Liver (tissue), 9 donors: ENCODE results near the gene PAX5. TPM values are rescaled to one million over a fixed set of nuclear protein-coding genes. Genes with fewer than 3 reads are reported as not detected.

Source experiments
- DNase-seq: peaks from one replicate; pipeline ENCODE4 v3.0.0-alpha.2; 2017; ENCODE audit warnings: low spot score
- H3K27ac ChIP-seq, 2 donors: one replicate each; pipeline ENCODE4 v1.7.0; 2013; ENCODE audit warnings: inconsistent platforms in 2 of 2, low read length in 2 of 2, control low read depth in 1 of 2, low read depth in 1 of 2, mild to moderate bottlenecking in 1 of 2
- H3K27me3 ChIP-seq, 4 donors: one replicate each; pipeline versions ENCODE4 v1.6.1 to v1.7.0; 2013; ENCODE audit warnings: low read length in 3 of 4, inconsistent platforms in 1 of 4, mild to moderate bottlenecking in 1 of 4, moderate library complexity in 1 of 4; ENCODE audit not compliant: control insufficient read depth in 4 of 4, insufficient read depth in 4 of 4
- H3K36me3 ChIP-seq, 4 donors: one replicate each; pipeline versions ENCODE4 v1.6.1 to v1.7.0; 2013; ENCODE audit warnings: low read length in 3 of 4, mild to moderate bottlenecking in 3 of 4, low read depth in 1 of 4, moderate library complexity in 1 of 4; ENCODE audit not compliant: control insufficient read depth in 4 of 4, insufficient read depth in 3 of 4
- H3K4me1 ChIP-seq, 4 donors: one replicate each; pipeline versions ENCODE4 v1.6.1 to v1.7.0; 2013; ENCODE audit warnings: low read length in 3 of 4, mild to moderate bottlenecking in 3 of 4, moderate library complexity in 1 of 4; ENCODE audit not compliant: control insufficient read depth in 4 of 4, insufficient read depth in 4 of 4
- H3K4me3 ChIP-seq, 3 donors: one replicate each; pipeline versions ENCODE4 v1.6.1 to v1.7.0; 2013; ENCODE audit warnings: low read length in 3 of 3, control low read depth in 1 of 3, low read depth in 1 of 3, mild to moderate bottlenecking in 1 of 3
- H3K9ac ChIP-seq, 2 donors: one replicate each; pipeline ENCODE4 v1.7.0; 2013; ENCODE audit warnings: low read length in 2 of 2, mild to moderate bottlenecking in 2 of 2, moderate library complexity in 2 of 2, control low read depth in 1 of 2, low read depth in 1 of 2
- H3K9me3 ChIP-seq, 4 donors: one replicate each; pipeline versions ENCODE4 v1.6.1 to v1.7.0; 2013; ENCODE audit warnings: low read length in 3 of 4; ENCODE audit not compliant: control insufficient read depth in 4 of 4
- CTCF ChIP-seq: fragments of 150-350 bp; IDR thresholded peaks from 2 replicates; pipeline ENCODE4 v1.5.1; 2017; ENCODE audit warnings: improper control_type of control experiment, low read depth, low read length; ENCODE audit not compliant: missing input control
- EGR1 ChIP-seq, 2 donors: IDR thresholded peaks; 2 replicates each; pipeline ENCODE4 v1.6.1; 2016 to 2018; ENCODE audit warnings: antibody characterized with exemption in 2 of 2, low read depth in 2 of 2
- FOXA1 ChIP-seq: IDR thresholded peaks from 2 replicates; pipeline ENCODE4 v1.6.1; 2016; ENCODE audit warnings: antibody characterized with exemption
- FOXA2 ChIP-seq: IDR thresholded peaks from 2 replicates; pipeline ENCODE4 v1.6.1; 2016; ENCODE audit warnings: antibody characterized with exemption
- GABPA ChIP-seq, 2 donors: IDR thresholded peaks in 1 of 2; conservative IDR thresholded peaks in 1 of 2; 2 replicates each; pipeline ENCODE4 v1.6.1; 2016; ENCODE audit warnings: antibody characterized with exemption in 2 of 2, mild to moderate bottlenecking in 1 of 2, moderate library complexity in 1 of 2
- HNF4A ChIP-seq, 2 donors: conservative IDR thresholded peaks; 2 replicates each; pipeline ENCODE4 v1.6.1; 2016; ENCODE audit warnings: antibody characterized with exemption in 2 of 2, mild to moderate bottlenecking in 2 of 2
- HNF4G ChIP-seq: IDR thresholded peaks from 2 replicates; pipeline ENCODE4 v1.6.1; 2016; ENCODE audit warnings: antibody characterized with exemption
- JUND ChIP-seq, 2 donors: IDR thresholded peaks; 2 replicates each; pipeline ENCODE4 v1.6.1; 2016; ENCODE audit warnings: antibody characterized with exemption in 2 of 2
- MAX ChIP-seq: IDR thresholded peaks from 2 replicates; pipeline ENCODE4 v1.6.1; 2016; ENCODE audit warnings: antibody characterized with exemption
- NR2F2 ChIP-seq: IDR thresholded peaks from 2 replicates; pipeline ENCODE4 v1.6.1; 2016; ENCODE audit warnings: antibody characterized with exemption
- RAD21 ChIP-seq, 2 donors: IDR thresholded peaks; 2 replicates each; pipeline ENCODE4 v1.6.1; 2016; ENCODE audit warnings: antibody characterized with exemption in 2 of 2, mild to moderate bottlenecking in 2 of 2
- REST ChIP-seq: IDR thresholded peaks from 2 replicates; pipeline ENCODE4 v1.6.1; 2016; ENCODE audit warnings: antibody characterized with exemption, mild to moderate bottlenecking
- RXRA ChIP-seq, 2 donors: IDR thresholded peaks; 2 replicates each; pipeline ENCODE4 v1.6.1; 2017 to 2018; ENCODE audit warnings: antibody characterized with exemption in 2 of 2, mild to moderate bottlenecking in 1 of 2
- SP1 ChIP-seq: IDR thresholded peaks from 2 replicates; pipeline ENCODE4 v1.6.1; 2018; ENCODE audit warnings: antibody characterized with exemption, mild to moderate bottlenecking
- TAF1 ChIP-seq: conservative IDR thresholded peaks from 2 replicates; pipeline ENCODE4 v1.6.1; 2016; ENCODE audit warnings: antibody characterized with exemption, mild to moderate bottlenecking
- YY1 ChIP-seq: IDR thresholded peaks from 2 replicates; pipeline ENCODE4 v1.6.1; 2016; ENCODE audit warnings: antibody characterized with exemption, mild to moderate bottlenecking
- ZBTB33 ChIP-seq: IDR thresholded peaks from 2 replicates; pipeline ENCODE4 v1.6.1; 2016; ENCODE audit warnings: antibody characterized with exemption
- WGBS: extraction: QIAGEN DNeasy Blood & Tissue Kit; methylation state at CpG from one replicate; pipeline ENCODE4 v1.1.7; 2013; 5-methylcytosine and 5-hydroxymethylcytosine counted together
- polyA plus RNA-seq, 2 donors: library from polyadenylated mRNA; stranded (reverse) in 1 of 2; unstranded in 1 of 2; fragments of 200-250 nt in 1 of 2; fragments of >200 nt in 1 of 2; fragmentation: Nextera tagmentation in 1 of 2; extraction: Ambion mirVana in 1 of 2; gene quantifications; one replicate each; pipeline versions ENCODE4 v1.2.1 to v1.2.3, GENCODE V29; 2013 to 2015
- total RNA-seq, 2 donors: library from RNA; depleted of rRNA; stranded (reverse); fragments of >200 nt; gene quantifications; one replicate each; pipeline ENCODE4 v1.2.3, GENCODE V29; 2014
- donor health status: healthy.
- donor health status: healthy.
- donor health status: healthy.
- donor health status: healthy.
- donor health status: healthy.

Gene PAX5
- total and polyA plus RNA-seq, 4 donors, result 0.05 to 2.7 (median 0.11) TPM

GRCh38 chr9:36995927-36996705, 38.0 kb downstream of the PAX5 start:
- Histone ChIP-seq H3K4me1 (peaks cover 0 to 1% (median 0%) of the 10 kb centered on the region in 4 donors), H3K27ac (no peak overlapping the region), H3K36me3 (no peaks in the 10 kb centered on the region), H3K4me3 (no peak overlapping the region), H3K27me3 (peaks cover 0 to 5% (median 2%) of the 10 kb centered on the region in 4 donors), H3K9ac (no peak overlapping the region), H3K9me3 (peaks cover 0 to 7% (median 5%) of the 10 kb centered on the region in 4 donors)
- WGBS, result 25% methylated on average over 16 of the region's 16 CpGs
- peak; percentile 58 for DNase-seq
- TF ChIP-seq FOXA1 (no peak), NR2F2 (no peak), YY1 (no peak), REST (no peak), MAX (no peak), HNF4A (conservative IDR thresholded peaks at IDR 0.05) (no peak), SP1 (no peak), TAF1 (no peak), FOXA2 (no peak), GABPA (IDR thresholded peaks at IDR 0.05 in 1 of 2, conservative IDR thresholded peaks at IDR 0.05 in 1 of 2) (no peak), HNF4G (no peak), RXRA (IDR thresholded peaks at IDR 0.05) (no peak), CTCF (peak; percentile 49), EGR1 (IDR thresholded peaks at IDR 0.05; ENCODE audit: low read depth in 2 of 2) (no peak), RAD21 (IDR thresholded peaks at IDR 0.05) (peak; percentile 80 to 88), JUND (IDR thresholded peaks at IDR 0.05) (no peak)

GRCh38 chr9:36993933-36994764, 39.9 kb downstream of the PAX5 start:
- Histone ChIP-seq H3K4me1 (peaks cover 0 to 1% (median 0%) of the 10 kb centered on the region in 4 donors), H3K9ac (no peak overlapping the region), H3K4me3 (no peak overlapping the region), H3K36me3 (no peaks in the 10 kb centered on the region), H3K9me3 (peaks cover 0 to 15% (median 7%) of the 10 kb centered on the region in 4 donors), H3K27me3 (peaks cover 0 to 4% (median under 1%) of the 10 kb centered on the region in 4 donors), H3K27ac (no peak overlapping the region)
- no peak for DNase-seq
- 85% methylated on average over 19 of the region's 19 CpGs for WGBS
- TF ChIP-seq NR2F2 (no peak), RXRA (IDR thresholded peaks at IDR 0.05) (no peak), SP1 (no peak), REST (no peak), JUND (IDR thresholded peaks at IDR 0.05) (no peak), ZBTB33 (no peak), FOXA2 (no peak), HNF4A (conservative IDR thresholded peaks at IDR 0.05) (no peak)
